ENCODE results near the gene ASCL5.

DNA sequence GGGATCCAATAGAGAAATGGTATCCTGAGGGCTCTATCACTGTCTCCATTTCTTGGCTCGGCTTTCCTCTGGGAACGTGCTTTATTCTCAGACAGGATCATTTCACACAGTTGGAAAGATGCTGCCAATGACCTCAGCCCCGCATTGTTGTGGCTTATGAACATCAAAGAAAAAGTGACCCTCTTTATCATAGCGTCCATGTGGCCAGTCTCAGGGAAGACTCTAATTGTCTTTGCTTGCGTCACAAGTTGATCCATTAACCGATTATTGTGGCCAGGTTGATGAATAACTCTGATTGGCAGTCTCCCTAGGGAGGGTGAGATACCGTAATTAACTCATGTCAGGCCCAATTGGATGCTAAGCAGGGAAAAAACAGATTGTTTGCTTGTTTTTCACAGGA is 37.7 kb upstream of the ASCL5 start:
- TF ChIP-seq, protein P1, sequence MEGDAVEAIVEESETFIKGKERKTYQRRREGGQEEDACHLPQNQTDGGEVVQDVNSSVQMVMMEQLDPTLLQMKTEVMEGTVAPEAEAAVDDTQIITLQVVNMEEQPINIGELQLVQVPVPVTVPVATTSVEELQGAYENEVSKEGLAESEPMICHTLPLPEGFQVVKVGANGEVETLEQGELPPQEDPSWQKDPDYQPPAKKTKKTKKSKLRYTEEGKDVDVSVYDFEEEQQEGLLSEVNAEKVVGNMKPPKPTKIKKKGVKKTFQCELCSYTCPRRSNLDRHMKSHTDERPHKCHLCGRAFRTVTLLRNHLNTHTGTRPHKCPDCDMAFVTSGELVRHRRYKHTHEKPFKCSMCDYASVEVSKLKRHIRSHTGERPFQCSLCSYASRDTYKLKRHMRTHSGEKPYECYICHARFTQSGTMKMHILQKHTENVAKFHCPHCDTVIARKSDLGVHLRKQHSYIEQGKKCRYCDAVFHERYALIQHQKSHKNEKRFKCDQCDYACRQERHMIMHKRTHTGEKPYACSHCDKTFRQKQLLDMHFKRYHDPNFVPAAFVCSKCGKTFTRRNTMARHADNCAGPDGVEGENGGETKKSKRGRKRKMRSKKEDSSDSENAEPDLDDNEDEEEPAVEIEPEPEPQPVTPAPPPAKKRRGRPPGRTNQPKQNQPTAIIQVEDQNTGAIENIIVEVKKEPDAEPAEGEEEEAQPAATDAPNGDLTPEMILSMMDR (IDR thresholded peaks at IDR 0.05), result no peak
- TF ChIP-seq, protein P2, sequence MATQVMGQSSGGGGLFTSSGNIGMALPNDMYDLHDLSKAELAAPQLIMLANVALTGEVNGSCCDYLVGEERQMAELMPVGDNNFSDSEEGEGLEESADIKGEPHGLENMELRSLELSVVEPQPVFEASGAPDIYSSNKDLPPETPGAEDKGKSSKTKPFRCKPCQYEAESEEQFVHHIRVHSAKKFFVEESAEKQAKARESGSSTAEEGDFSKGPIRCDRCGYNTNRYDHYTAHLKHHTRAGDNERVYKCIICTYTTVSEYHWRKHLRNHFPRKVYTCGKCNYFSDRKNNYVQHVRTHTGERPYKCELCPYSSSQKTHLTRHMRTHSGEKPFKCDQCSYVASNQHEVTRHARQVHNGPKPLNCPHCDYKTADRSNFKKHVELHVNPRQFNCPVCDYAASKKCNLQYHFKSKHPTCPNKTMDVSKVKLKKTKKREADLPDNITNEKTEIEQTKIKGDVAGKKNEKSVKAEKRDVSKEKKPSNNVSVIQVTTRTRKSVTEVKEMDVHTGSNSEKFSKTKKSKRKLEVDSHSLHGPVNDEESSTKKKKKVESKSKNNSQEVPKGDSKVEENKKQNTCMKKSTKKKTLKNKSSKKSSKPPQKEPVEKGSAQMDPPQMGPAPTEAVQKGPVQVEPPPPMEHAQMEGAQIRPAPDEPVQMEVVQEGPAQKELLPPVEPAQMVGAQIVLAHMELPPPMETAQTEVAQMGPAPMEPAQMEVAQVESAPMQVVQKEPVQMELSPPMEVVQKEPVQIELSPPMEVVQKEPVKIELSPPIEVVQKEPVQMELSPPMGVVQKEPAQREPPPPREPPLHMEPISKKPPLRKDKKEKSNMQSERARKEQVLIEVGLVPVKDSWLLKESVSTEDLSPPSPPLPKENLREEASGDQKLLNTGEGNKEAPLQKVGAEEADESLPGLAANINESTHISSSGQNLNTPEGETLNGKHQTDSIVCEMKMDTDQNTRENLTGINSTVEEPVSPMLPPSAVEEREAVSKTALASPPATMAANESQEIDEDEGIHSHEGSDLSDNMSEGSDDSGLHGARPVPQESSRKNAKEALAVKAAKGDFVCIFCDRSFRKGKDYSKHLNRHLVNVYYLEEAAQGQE (IDR thresholded peaks at IDR 0.05; ENCODE audit: insufficient read depth in 1 of 2, low read depth in 2 of 2, low read length in 1 of 2), result no peak
- TF ChIP-seq SIN3A (IDR thresholded peaks at IDR 0.05; ENCODE audit: borderline replicate concordance, insufficient read depth, low read depth, low read length) (no peak), POLR2AphosphoS5 (IDR thresholded peaks at IDR 0.05; ENCODE audit: low read depth, low read length) (no peak), TCF7L2 (IDR thresholded peaks at IDR 0.05; ENCODE audit: low read depth, low read length) (no peak)

Measured in Panc1 (cell line).